T47D (cell line): ENCODE measurements around the gene PIP5K1A.
A peak's percentile ranks its signal among the peaks of the same experiment; 100 is the strongest.

Experiments used
- DNase-seq, 2 experiments: peaks; one replicate each; pipeline versions ENCODE4 v3.0.0 to v3.0.0-alpha.2; 2011 to 2012; ENCODE audit warnings: low read depth in 1 of 2, low spot score in 1 of 2
- JUND ChIP-seq: IDR thresholded peaks from 2 replicates; pipeline ENCODE4 v1.6.1; 2012; ENCODE audit warnings: low read depth
- in situ Hi-C: cut with HindIII; loops from 2 replicates; pipeline ENCODE4 v1.10.0; 2016; ENCODE audit warnings: low sequenced_read_pairs, low pct_unique_long_range_greater_than_20kb

PIP5K1A gene

GRCh38 chr1:151281225-151281968, 83.0 kb downstream of the PIP5K1A start:
- in situ Hi-C loops = no loop called here
- peak; percentile 17; the same call in 1 of the 2 replicates for TF ChIP-seq JUND
- peak; percentile 90 to 100 for DNase-seq

- in situ Hi-C loops = no loop called here
- TF ChIP-seq JUND = no peak
- peak; percentile 99 to 100 for DNase-seq
Measured at GRCh38 chr1:151281969-151282882, 83.9 kb downstream of the PIP5K1A start, which contains the start of gene ZNF687. Gene ZNF687, plus strand, starts transcription at chr1:151282299. Its CDS starts 3,993 bp downstream, at chr1:151286292.

- TF ChIP-seq JUND = no peak
- in situ Hi-C loops = no loop called here
- peak; percentile 52 to 53 for DNase-seq
Measured at GRCh38 chr1:151282883-151283725, 84.8 kb downstream of the PIP5K1A start.

GRCh38 chr1:151284013-151284577, 85.7 kb downstream of the PIP5K1A start:
- TF ChIP-seq JUND = no peak
- in situ Hi-C loops = no loop called here
- DNase-seq = no peak

GRCh38 chr1:151286619-151287340, 88.4 kb downstream of the PIP5K1A start:
- in situ Hi-C loops = no loop called here
- no peak for DNase-seq
- no peak for TF ChIP-seq JUND

GRCh38 chr1:151287341-151287699, 89.0 kb downstream of the PIP5K1A start:
- no peak for DNase-seq
- no peak for TF ChIP-seq JUND
- in situ Hi-C loops = no loop called here

- no peak for TF ChIP-seq JUND
- in situ Hi-C loops = no loop called here
- DNase-seq = no peak
Measured at GRCh38 chr1:151287767-151288500, 89.6 kb downstream of the PIP5K1A start.

- DNase-seq = no peak
- no peak for TF ChIP-seq JUND
- in situ Hi-C loops = no loop called here
Measured at GRCh38 chr1:151288502-151288901, 90.2 kb downstream of the PIP5K1A start.

GRCh38 chr1:151289080-151289935, 91.0 kb downstream of the PIP5K1A start:
- no peak for DNase-seq
- in situ Hi-C loops = no loop called here
- TF ChIP-seq JUND = no peak
